Central memory CD4-positive, alpha-beta T cell (primary cell): ENCODE measurements around the gene CD79A.
"Not testable (repeated sequence)": the region's sequence is repeated elsewhere in the genome, so short reads cannot be mapped to it uniquely, and the experiment has no call there.

Source experiments
- DNase-seq: peaks from one replicate; pipeline ENCODE4 v3.0.0; 2022

Gene CD79A

DNA sequence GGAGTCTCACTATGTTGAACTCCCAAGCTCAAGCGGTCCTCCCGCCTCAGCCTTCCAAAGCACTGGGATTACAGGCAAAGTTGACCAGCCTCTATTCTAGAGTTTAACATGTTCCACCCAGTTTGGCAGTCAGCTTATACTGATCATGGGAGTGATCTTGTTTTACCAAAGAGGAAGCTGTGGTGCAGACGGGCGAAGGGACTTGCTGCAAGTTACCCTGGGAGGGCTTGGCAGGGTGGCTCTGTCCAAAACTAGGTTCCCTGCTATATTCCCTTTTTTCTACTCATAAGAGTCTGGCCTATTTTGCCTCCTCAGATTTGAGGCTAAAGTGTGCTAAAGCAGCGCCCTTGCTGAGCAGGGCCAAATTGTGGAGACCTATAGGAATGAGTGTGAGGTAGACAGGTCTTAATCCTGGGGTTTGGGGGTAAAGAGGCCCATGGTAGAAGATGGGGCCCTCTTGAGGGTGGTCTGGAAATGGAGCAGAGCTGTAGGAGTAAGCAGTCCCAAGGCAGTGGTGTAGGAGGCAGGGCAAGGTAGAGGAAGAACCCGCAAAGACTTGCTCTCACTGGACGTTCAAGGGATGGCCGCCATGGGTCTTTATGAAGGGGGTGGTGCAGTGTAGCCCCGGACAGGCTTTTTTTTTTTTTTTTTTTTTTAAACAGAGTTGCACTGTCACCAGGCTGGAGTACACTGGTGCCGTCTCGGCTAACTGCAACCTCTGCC is 13.7 kb upstream of the CD79A start:
- no peak for DNase-seq

DNA sequence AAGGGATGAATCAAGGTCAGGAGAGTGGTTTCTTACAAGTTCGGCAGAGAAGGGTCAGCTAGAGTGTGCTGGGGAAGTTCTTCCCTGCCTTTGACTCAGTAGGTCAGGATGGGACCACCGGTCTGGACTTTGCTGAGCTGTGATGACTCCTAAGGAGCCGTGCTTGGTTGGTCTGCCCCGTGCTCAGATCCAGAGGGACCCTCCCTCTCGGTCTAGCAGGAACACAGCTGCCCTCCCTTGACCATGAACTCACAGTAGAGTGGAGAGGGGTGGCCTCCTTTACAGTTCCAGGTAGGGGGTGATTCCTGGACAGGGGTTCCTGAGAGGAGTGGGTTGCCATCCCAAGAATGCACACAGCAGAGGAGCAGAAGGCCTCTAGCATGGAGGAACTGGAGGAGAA is 12.7 kb upstream of the CD79A start:
- DNase-seq: no peak

DNA sequence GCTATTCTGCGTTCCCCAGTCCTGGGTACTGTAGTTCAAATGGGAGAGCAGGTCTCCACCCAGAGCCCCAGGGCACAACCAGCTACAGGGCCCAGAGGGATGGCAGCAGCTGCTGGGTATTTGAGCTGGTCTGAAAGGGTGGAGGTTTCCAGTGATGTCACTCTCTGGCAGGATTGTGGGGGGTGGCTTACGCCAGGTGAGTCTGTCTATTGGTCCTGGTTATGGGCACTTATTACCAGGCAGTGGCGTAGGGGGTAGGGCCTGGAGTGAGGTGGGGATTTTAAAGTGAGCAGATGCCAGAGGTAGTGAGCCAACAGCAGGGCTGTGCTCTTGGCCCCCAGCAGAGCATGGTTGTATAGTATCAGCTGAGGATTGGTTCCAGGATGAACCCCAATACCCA is 10.8 kb upstream of the CD79A start:
- DNase-seq: no peak

DNA sequence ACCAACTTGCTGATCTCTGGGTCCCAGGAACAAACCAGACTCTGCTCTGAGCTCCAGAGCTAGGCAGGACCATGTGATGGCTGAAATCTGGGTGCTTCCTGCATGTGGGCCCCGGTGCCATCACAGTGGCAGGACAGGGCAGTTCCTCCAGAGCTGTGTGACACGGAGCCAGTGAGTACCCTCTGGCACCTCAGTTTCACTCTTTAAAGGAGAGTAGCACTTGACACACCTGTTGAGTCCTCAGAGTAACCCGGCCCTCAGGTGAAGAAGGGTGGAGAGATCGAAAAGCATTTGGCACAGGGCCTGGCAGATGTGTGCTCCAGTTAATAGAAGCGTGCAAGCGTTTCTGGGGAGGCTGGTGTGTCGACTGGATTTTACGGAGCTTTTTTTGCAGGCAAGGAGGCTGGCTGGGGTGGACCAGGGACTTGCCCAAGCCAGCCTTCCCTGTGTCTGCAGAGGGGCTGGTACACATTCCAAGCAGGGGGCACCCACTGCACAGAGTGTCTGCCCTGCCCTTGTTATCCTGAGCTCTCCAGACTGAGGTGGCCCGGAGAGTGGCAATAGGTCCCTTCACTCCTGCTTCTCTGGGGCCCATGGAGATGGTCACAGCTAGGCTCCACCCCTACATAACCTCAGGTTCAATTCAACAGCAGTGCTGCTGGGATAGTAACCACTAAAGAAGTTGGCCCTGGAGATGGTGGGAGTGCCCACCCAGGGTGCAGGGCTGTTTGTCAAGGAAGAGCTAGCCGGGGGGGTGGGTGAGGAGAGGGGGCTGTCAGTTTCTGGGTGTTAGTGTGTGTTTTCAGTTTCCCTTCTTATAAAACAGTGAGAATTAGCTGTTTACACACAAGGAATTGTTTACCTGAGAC is 8.7 kb upstream of the CD79A start:
- DNase-seq: no peak

DNA sequence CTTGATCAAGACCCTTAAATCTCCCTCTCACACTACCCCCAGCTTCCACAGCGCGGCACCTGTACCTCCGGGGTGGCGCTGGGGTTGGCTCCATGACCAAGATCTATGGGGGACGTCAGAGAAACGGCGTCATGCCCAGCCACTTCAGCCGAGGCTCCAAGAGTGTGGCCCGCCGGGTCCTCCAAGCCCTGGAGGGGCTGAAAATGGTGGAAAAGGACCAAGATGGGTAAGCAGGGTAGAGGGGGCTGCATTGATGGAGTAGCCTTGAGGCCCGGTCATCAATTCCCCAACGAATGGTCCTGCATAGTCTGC is 8.1 kb upstream of the CD79A start:
- DNase-seq: no peak

DNA sequence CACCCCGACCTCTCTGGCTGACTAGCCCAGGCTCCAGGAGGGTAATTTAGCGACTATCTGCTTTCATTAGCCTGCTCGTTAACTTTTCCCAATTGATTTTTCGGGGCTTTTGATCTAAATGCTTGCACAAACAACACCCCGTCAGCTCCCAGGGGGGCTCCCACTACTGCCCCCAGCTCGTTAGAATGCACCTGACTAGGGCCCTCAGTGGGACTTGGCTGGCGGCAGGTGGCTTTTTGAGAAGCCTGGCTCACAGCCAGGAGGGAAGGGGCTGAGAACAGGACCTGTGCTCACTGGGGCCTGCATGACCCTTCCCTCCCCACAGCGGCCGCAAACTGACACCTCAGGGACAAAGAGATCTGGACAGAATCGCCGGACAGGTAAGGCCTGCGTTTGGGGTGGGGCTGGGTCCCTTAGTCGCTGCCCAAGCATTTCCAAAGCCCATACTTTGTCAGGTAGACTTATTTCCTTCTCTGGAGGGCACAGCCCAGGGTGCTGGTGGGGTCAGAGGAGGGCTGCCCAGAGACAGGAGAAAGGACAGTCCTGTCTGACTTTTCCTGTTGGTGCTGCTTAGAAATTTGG is 7.6 kb upstream of the CD79A start:
- no peak for DNase-seq

DNA sequence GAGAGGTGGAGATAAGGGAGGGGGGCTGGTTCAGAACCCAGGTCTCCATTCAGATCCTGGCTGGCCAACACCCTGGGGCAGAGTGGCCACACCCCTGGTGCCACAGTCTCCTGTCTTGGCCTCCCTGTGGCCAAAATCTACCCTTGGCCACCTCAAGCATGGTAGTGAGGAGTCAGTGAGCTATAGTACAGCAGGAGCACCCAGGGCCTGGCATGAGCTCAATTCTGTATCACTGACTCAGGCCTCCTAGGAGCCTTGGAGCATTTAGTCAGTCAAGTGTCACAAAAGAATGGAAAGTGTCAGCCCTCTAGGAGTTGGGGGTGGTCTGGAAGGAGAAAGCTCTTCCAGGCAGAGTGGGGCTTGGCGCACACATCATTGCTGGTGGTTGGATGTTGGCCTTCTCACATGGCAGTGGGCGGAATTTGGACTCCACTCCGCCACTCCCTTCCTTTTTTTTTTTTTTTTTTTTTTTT is 6.6 kb upstream of the CD79A start:
- DNase-seq: no peak

DNA sequence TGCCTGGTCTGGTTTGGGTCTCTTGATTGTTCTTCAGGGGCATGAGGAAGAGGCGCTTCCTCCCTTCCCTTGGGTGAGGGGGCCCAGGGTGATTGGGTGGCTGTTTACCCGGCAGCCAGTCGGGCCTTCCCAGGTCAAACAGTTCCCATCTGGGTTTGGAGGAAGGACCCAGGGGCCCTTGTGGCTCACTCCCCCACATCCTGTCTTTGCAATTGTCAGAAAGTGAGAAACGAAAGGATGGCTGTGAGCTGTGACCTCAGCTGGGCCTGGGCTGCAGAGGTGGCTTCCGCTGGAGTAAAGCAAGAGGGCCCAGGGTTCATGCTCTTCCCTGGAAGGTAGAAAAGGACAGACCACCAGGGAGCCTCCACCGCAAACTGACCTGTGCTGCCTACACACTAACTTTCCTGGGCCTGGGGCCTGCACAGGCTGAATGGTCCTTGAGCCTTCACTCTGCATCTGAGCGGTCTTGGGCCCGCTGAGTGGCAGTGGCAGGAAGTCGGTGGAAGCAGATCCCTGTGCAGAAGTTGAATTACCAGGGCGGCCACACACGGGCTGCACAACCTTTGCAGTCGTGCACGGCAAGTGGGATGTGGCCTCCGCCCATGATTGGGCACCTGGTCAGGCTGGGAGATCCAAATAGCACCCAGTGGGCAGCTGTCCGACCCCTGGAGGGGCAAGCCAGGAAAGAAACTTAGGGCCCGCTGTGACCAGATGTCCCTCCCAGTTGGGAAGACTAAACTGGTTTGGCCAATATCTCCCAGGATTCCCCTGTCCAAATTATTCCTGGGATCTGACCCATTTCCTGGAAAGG is 5.3 kb upstream of the CD79A start:
- DNase-seq: peak; percentile 78

DNA sequence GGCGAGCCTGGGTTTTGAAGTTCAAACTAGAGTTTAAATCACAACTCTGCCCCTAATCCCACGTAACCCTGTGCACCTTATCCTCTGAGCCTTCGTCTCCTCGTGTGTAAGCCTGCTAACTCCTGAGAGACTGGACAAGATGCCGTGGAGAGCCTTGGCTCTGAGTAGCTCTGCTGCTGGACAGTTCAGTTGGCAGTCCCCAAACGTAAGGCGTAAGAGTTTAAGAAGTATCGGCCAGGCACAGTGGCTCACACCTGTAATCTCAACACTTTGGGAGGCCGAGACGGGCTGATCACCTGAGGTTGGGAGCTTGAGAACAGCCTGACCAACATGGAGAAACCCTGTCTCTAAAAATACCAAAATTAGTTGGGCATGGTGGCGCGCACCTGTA is 4.7 kb upstream of the CD79A start:
- no peak for DNase-seq

DNA sequence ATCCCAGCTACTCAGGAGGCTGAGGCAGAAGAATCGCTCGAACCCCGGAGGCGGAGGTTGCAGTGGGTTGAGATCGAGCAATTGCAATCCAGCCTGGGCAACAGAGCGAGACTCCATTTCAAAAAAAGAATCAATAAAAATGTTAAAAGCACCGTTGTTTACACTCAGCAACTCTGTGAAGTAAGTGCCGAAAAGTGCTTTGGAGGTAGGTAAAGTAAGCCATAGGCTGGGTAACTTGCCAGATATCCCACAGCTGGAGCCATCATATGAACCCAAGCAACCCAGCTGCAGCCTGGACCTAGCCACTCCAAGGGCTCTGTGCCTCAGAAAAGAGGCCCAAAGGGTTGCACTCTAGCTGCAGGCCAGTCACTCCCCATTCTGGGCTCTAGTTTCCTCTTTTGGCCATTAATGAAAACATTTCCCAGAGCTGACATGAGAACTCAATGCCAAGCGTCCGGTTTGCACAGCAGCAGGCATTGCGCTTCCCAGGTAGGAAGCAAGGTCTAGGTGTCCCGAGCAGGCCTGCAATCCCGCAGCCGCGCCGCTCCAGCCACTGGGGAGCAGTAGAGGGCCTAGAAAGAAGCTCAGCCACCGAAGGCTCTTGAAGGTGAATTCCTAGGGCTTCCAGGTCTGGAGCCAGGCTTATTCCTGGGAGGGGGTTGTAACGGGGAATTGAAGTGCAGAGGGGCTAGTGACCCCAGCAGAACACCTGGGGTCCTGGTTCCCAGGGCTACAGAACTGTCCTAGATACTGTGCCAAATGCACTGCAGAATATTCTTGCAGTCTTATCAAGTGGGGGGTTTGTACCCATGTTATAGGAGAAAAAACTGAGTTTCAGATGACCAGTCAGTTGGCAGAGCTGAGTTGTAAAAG is 4.1 kb upstream of the CD79A start:
- DNase-seq: peak; percentile 62

DNA sequence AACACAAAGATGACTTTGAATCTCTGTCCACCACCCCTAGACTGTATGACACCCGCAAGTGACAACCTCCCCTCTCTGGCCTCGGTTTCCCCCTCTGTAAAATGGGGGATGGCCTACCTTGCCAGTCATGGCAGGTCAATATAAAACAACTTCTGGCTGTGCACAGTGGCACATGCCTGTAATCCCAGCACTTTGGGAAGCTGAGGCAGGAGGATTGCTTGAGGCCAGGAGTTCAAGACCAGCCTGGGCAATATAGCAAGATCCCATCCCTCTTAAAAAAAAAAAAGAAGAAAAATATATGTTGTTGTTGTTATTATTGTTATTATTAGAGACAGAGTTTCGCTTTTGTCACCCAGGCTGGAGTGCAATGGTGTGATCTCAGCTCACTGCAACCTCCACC is 1.1 kb upstream of the CD79A start:
- DNase-seq: not testable (repeated sequence)

DNA sequence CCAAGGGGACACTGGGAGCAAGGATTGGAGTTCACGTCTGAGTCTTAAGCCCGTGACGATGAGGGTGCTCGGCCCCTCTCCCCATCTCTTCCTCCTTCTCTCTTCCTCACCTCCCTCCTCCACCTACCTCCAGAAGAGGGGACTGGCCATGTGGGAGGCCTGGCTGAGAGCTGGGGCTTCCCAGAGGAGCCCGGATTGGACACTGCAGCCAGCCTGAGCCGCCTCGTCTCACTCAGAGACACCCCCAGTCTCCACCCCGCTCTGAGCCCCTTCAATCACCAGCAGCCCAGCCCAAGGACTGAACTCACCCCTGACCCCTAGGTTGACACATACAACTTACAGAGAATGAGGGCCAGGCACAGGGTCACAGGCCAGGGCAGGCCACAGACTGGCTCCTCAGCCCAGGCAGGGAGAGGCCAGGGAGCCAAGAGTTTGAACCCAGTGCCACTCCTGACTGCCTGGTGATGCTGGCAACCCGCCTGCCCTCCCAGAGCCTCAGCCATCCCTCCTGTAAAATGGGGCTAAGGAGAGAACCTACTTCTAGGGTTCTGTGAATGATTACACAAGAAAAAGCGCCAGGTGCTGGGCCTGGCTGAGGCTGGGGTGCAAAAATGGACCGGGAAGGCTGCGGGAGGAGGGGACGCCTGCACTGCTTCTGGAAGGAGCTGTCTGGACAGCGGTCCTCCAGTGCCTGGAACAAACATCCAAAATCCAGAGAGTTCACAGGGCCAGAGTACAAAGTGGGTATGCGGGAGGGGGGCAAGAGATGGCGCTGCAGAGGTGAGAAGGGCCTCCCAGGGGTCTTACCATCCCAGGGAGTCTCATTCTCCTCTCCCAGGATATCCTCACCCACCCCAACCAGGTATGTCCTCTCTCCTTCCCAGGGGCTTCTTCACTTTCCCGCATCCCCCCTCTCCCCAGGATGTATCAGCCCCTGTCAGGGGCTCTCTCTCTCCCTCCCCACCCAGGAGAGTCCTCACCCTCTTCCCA is 1.1 kb downstream of the CD79A start:
- no peak for DNase-seq

DNA sequence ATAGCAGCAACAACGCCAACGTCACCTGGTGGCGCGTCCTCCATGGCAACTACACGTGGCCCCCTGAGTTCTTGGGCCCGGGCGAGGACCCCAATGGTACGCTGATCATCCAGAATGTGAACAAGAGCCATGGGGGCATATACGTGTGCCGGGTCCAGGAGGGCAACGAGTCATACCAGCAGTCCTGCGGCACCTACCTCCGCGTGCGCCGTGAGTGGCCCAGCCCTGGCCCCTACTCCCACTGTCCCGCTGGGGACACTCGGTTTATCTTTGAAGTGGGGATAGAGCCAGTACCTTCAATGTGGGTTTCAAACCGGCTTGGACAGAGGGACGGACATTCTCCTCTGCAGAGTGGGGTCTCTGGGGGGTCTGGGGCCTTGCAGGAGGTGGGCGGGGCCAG is 2.0 kb downstream of the CD79A start:
- DNase-seq: no peak

DNA sequence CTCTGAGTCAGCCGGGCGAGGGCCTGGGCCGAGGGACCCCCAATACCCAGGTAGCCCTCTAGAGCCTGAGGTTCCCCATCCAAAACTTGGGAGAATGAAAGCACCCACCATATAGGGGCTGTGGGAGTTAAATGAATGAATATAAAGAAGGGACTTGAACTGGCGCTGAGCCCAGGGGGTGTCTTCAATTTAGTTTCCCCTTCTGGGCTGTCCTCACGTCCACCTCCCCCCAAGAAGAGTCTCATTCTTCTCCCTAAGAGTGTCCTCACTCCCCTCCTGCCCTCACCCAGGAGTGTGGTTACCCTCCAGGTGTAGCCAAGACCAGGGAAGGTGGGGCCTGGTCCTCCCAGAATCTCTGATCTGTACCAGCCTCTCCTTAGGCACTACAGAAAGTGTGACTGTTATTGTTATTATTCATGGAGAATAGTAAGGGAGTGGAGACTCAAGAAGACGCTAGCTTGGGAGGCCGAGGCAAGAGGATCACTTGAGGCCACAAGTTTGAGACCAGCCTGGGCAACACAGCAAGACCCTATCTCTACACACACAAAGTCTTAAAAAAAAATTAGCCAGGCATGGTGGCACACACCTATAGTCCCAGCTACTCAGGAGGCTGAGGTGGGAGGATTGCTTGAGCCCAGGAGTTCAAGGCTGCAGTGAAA is 2.7 kb downstream of the CD79A start:
- no peak for DNase-seq

DNA sequence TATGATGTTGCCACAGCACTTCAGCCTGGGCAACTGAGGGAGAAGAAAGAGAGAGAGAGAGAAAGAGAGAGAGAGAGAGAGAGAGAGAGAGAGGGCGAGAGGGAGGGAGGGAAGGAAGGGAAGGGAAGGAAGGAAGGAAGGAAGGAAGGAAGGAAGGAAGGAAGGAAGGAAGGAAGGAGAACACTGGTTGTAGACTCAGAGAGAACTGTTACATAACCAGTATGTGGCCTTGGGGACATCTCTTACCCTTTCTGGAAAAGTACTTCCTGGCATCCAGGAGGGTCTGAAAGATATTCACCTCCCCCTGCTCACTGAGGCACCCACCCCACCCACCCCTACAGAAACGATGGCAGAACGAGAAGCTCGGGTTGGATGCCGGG is 3.2 kb downstream of the CD79A start:
- DNase-seq: no peak

DNA sequence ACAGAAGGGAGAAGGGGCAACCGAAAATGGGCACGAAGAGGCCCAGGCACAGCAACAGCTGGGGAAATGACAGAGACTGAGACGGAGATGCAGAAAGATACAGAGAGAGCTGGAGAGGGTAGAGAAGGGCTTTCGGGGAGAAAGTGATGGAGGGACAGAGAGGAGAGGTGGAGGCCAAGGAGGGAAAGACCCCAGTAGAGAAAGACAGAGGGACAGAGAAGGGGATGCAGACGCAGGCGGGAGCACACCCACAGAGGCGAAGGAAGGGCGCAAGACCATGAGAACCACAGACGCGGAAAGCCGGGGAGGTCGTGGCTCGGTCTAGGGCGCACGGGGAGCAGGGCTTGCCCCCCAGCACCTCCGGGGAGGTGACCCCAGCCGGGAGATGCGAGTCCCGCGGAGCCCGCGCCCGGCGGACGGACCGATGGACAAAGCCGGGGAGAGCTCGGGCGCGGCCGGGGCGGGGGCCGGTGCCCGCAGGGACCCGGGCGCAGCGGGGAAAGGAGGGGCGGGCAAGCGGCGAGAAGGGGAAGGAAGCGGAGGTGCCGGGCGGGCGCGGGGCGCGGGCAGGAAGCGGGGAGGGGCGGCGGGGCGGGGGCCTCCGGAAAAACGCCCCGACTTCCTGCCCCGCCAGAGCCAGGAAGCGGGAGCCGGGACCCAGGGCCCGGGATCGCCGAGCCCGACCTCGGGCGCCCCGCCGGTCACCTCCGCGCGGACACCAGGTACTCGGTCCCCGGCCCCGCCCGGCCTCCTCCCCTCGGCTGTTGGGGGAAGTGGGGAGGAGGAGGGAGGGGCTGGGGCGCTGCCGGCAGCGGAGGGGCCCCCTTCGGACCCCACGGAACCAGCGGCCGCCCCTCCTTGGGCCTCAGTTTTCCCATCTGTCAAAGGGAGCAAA is 5.7 kb downstream of the CD79A start, which contains the start of gene ARHGEF1:
Gene ARHGEF1, plus strand, starts transcription at position 617 of the 895 bp plus-strand sequence. CDS start 4,899 bp downstream, outside the sequence.
- DNase-seq: peak; percentile 60

DNA sequence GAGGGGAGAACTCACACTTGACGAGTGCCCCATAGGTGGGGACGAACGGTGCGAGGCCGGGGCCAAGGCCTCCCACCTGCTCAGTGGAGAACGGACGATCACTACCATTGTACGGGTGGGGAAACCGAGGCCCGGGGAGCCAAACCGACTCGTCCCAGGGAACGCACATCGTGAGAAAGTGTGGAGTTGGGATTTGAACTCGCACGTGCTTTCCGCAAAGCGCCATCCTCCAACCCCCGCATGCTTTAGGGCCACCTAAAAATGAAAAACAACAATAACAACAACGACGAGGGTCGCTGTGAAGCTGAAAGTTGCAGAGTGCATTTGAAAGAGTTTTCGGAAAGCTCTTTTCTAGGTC is 6.4 kb downstream of the CD79A start:
- no peak for DNase-seq

DNA sequence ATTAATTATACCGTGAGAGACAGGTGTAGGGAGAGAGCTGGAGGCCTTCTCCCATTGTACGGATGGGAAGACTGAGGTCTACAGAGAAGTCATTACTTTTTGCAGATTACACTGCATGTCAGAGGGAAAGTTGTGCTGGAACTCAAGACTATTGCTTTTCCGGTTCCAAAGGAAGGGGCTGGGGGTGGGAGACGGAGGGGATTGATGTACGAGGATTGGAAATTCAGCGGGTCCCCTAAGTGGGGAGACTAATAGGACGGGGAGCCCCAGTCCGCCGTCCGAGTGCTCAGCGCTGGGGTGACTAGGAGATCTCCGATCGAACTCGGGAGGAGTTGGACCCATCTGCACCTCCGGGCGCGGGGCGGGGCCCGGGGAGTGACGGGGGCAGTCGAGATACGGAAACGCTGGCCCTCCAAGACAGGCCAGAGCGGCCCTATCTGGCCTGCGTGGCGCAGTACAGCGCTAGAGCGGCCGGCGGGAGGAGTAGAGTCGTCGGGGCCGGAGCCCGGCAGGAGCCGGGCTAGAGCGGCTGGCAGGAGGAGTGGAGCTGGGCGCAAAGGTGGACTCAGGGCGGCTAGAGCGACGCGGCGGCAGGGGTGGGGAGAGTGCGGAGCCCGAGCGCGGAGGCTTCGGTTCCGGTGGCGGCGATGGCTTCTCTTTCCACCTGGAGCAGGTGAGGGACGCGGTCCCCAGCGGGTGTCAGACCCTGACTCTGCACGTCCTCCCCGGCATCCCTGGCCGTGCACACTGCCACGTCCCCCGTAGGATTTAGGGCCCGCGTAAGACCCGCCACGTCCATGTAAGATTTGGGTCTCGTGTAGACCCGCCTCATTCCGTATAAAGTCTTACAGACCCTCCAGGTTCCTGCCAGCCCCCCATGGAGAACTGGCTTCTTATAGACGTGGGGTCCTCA is 7.0 kb downstream of the CD79A start:
- DNase-seq: peak; percentile 75
